H1 (cell line): ENCODE data around the gene AP3S1. TPM values are rescaled to one million over a fixed set of nuclear protein-coding genes. Genes with fewer than 3 reads are reported as not detected.

Experiments
- CTCF ChIA-PET: fragments of 300-600 bp; sonication (Branson Sonifier 250); formaldehyde crosslinking; loops from one replicate; lab custom pipeline; 2021; ENCODE audit not compliant: partially characterized antibody; lab: Charles Lee
- POLR2A ChIA-PET: fragments of 300-600 bp; sonication (Branson Sonifier 250); formaldehyde crosslinking; loops from one replicate; lab custom pipeline; 2021; ENCODE audit warnings: inconsistent platforms; ENCODE audit not compliant: partially characterized antibody; lab: Charles Lee
- DNase-seq, 2 experiments: peaks; one replicate each; pipeline versions ENCODE4 v3.0.0 to v3.0.0-alpha.2; 2010 to 2022; ENCODE audit warnings: low spot score in 2 of 2, low read depth in 1 of 2, mixed read lengths in 1 of 2
- FAIRE-seq: peaks from 2 replicates; lab custom pipeline; 2011; peaks lifted over from hg19 to GRCh38; lab: Jason Lieb, UNC
- H2AFZ ChIP-seq: 2 replicates; pipeline ENCODE4 v1.8.1; 2012; ENCODE audit warnings: low read length, inconsistent platforms
- H2AK5ac ChIP-seq: 2 replicates; pipeline ENCODE4 v1.6.1; 2013; ENCODE audit warnings: low read depth, low read length
- H2BK120ac ChIP-seq: replicated peaks from 2 replicates; pipeline ENCODE3; 2013; ENCODE audit warnings: low read depth, low read length, inconsistent platforms
- H2BK12ac ChIP-seq: 2 replicates; pipeline ENCODE4 v1.6.1; 2013; ENCODE audit warnings: low read depth, low read length
- H2BK15ac ChIP-seq: 2 replicates; pipeline ENCODE4 v1.6.1; 2013; ENCODE audit warnings: low read length
- H2BK20ac ChIP-seq: 2 replicates; pipeline ENCODE4 v1.6.1; 2013; ENCODE audit warnings: low read length
- H2BK5ac ChIP-seq: 2 replicates; pipeline ENCODE4 v1.6.1; 2013; ENCODE audit warnings: low read depth, low read length
- H3K14ac ChIP-seq: 2 replicates; pipeline ENCODE4 v1.6.1; 2013; ENCODE audit warnings: inconsistent platforms; ENCODE audit not compliant: insufficient read length
- H3K18ac ChIP-seq: 2 replicates; pipeline ENCODE4 v1.6.1; 2013; ENCODE audit warnings: low read length; ENCODE audit errors: extremely low read depth
- H3K23ac ChIP-seq: 2 replicates; pipeline ENCODE4 v1.6.1; 2013; ENCODE audit warnings: inconsistent platforms; ENCODE audit not compliant: insufficient read length
- H3K23me2 ChIP-seq: 2 replicates; pipeline ENCODE4 v1.6.1; 2013; ENCODE audit warnings: low read depth, low read length
- H3K27ac ChIP-seq: 2 replicates; pipeline ENCODE4 v1.6.1; 2011; ENCODE audit warnings: low read depth, low read length, inconsistent platforms
- H3K27me3 ChIP-seq, 4 experiments: replicated peaks in 1 of 4; 1 replicate in 1 of 4; 2 replicates in 3 of 4; pipeline versions ENCODE4 v1.6.1 to v1.8.1; 2011 to 2013; ENCODE audit warnings: low read length in 3 of 4, mild to moderate bottlenecking in 3 of 4, inconsistent platforms in 2 of 4, mixed read lengths in 2 of 4, moderate library complexity in 1 of 4; ENCODE audit not compliant: control insufficient read depth in 3 of 4, insufficient read depth in 3 of 4; ENCODE audit errors: extremely low read depth in 1 of 4
- H3K36me3 ChIP-seq, 4 experiments: 2 replicates each; pipeline versions ENCODE4 v1.6.1 to v1.8.1; 2011 to 2013; ENCODE audit warnings: mild to moderate bottlenecking in 4 of 4, low read length in 3 of 4, moderate library complexity in 2 of 4, control low read depth in 1 of 4, inconsistent platforms in 1 of 4; ENCODE audit not compliant: insufficient read depth in 4 of 4, control insufficient read depth in 2 of 4
- H3K4ac ChIP-seq: replicated peaks from 2 replicates; pipeline ENCODE3; 2013; ENCODE audit warnings: low read length, low read depth, mixed read lengths, inconsistent platforms; ENCODE audit not compliant: insufficient read length
- H3K4me1 ChIP-seq, 4 experiments: replicated peaks in 1 of 4; 1 replicate in 1 of 4; 2 replicates in 3 of 4; pipeline versions ENCODE4 v1.6.1 to v1.8.1; 2011 to 2013; ENCODE audit warnings: low read length in 3 of 4, inconsistent platforms in 2 of 4, mixed read lengths in 1 of 4; ENCODE audit not compliant: insufficient read depth in 4 of 4, control insufficient read depth in 3 of 4
- H3K4me2 ChIP-seq, 2 experiments: 2 replicates each; pipeline versions ENCODE4 v1.6.1 to v1.8.1; 2011 to 2013; ENCODE audit warnings: low read depth in 2 of 2, low read length in 2 of 2, control low read depth in 1 of 2, inconsistent platforms in 1 of 2, mild to moderate bottlenecking in 1 of 2; ENCODE audit not compliant: insufficient read depth in 1 of 2
- H3K4me3 ChIP-seq, 4 experiments: fragments of 200-600, 300-600 bp in 1 of 4; sonication (generic), shearing (Covaris generic), sonication (Bioruptor Twin) in 1 of 4; 2 replicates each; pipeline versions ENCODE4 v1.5.1 to v1.8.1; 2011 to 2016; ENCODE audit warnings: low read length in 4 of 4, low read depth in 3 of 4, control low read depth in 2 of 4, inconsistent platforms in 2 of 4, mild to moderate bottlenecking in 2 of 4, mixed read lengths in 1 of 4, moderate library complexity in 1 of 4; ENCODE audit not compliant: insufficient read depth in 2 of 4; ENCODE audit errors: extremely low read depth in 1 of 4
- H3K56ac ChIP-seq: replicated peaks from 2 replicates; pipeline ENCODE3; 2013; ENCODE audit warnings: low read depth, mild to moderate bottlenecking, mixed read lengths, low read length, inconsistent platforms; ENCODE audit not compliant: insufficient read length
- H3K79me1 ChIP-seq: 2 replicates; pipeline ENCODE4 v1.6.1; 2013; ENCODE audit warnings: low read depth, low read length, control low read depth
- H3K79me2 ChIP-seq, 2 experiments: 2 replicates each; pipeline versions ENCODE4 v1.6.1 to v1.8.1; 2012 to 2013; ENCODE audit warnings: low read length in 2 of 2, mild to moderate bottlenecking in 2 of 2, inconsistent platforms in 1 of 2; ENCODE audit not compliant: insufficient read depth in 2 of 2, control insufficient read depth in 1 of 2
- H3K9ac ChIP-seq, 4 experiments: replicated peaks in 1 of 4; 1 replicate in 1 of 4; 2 replicates in 3 of 4; pipeline versions ENCODE4 v1.6.1 to v1.8.1; 2011 to 2013; ENCODE audit warnings: low read depth in 3 of 4, low read length in 3 of 4, control low read depth in 2 of 4, mild to moderate bottlenecking in 2 of 4, moderate library complexity in 2 of 4, inconsistent platforms in 1 of 4; ENCODE audit errors: extremely low read depth in 1 of 4
- H3K9me3 ChIP-seq, 2 experiments: 2 replicates each; pipeline versions ENCODE4 v1.6.1 to v1.8.1; 2012 to 2013; ENCODE audit warnings: mild to moderate bottlenecking in 2 of 2, moderate library complexity in 2 of 2, control low read depth in 1 of 2, inconsistent platforms in 1 of 2, low read depth in 1 of 2, low read length in 1 of 2, mixed read lengths in 1 of 2; ENCODE audit not compliant: insufficient read depth in 2 of 2
- H4K20me1 ChIP-seq, 2 experiments: replicated peaks in 1 of 2; 2 replicates each; pipeline versions ENCODE3 to v1.8.1; 2011 to 2013; ENCODE audit warnings: inconsistent platforms in 2 of 2, low read length in 2 of 2, mild to moderate bottlenecking in 1 of 2; ENCODE audit not compliant: insufficient read depth in 2 of 2, control insufficient read depth in 1 of 2
- H4K5ac ChIP-seq: 2 replicates; pipeline ENCODE4 v1.6.1; 2013; ENCODE audit warnings: low read length, low read depth, mixed read lengths, inconsistent platforms; ENCODE audit not compliant: insufficient read length
- H4K8ac ChIP-seq: 2 replicates; pipeline ENCODE4 v1.8.0; 2013; ENCODE audit warnings: mild to moderate bottlenecking, moderate library complexity, low read length, inconsistent platforms; ENCODE audit not compliant: insufficient read depth; ENCODE audit errors: extremely low read depth
- H4K91ac ChIP-seq: replicated peaks from 2 replicates; pipeline ENCODE3; 2013; ENCODE audit warnings: low read length, mixed read lengths, inconsistent platforms; ENCODE audit not compliant: insufficient read length
- CEBPB ChIP-seq: IDR thresholded peaks from 2 replicates; pipeline ENCODE4 v1.6.1; 2012; ENCODE audit warnings: low read depth, low read length
- POU5F1 ChIP-seq: IDR thresholded peaks from 2 replicates; pipeline ENCODE4 v1.6.1; 2011; ENCODE audit warnings: low read depth, mild to moderate bottlenecking, low read length, moderate library complexity
- RFX5 ChIP-seq: IDR thresholded peaks from 2 replicates; pipeline ENCODE4 v1.6.1; 2011; ENCODE audit warnings: low read depth, low read length, improper control_type of control experiment, borderline replicate concordance
- WGBS, 2 experiments: shearing (Covaris generic) in 1 of 2; methylation state at CpG; one replicate each; pipeline versions ENCODE4 v1.1.6 to v1.1.7; 2013 to 2015; ENCODE audit warnings: low lambda C conversion rate in 2 of 2, mixed read lengths in 2 of 2, inconsistent platforms in 1 of 2, low coverage in 1 of 2, missing lambda C conversion rate in 1 of 2; ENCODE audit not compliant: insufficient replicate concordance in 2 of 2, insufficient coverage in 1 of 2, insufficient read length in 1 of 2; ENCODE audit errors: extremely low coverage in 1 of 2, missing lambda C conversion rate in 1 of 2; 5-methylcytosine and 5-hydroxymethylcytosine counted together
- polyA plus RNA-seq, 7 experiments: library from polyadenylated mRNA; depleted of rRNA in 3 of 7; stranded (reverse) in 5 of 7; unstranded in 2 of 7; fragments of >200 nt in 5 of 7; fragments of 200-250 nt in 2 of 7; gene quantifications; 1 replicate in 5 of 7; 2 replicates in 1 of 7; 4 replicates in 1 of 7; pipeline versions ENCODE4 v1.2.1 to v1.2.3, GENCODE V29; 2011 to 2013; ENCODE audit warnings: missing spikeins in 2 of 7, mixed read lengths in 2 of 7
- total RNA-seq: library from RNA; stranded (reverse); fragmentation: NEBNext Ultra II Directional; extraction: Animal tissue kit (Norgen Biotek cat#: 25700); gene quantifications from 2 replicates; pipeline ENCODE4 v1.2.1, GENCODE V29; 2021

AP3S1 gene
- total and polyA plus RNA-seq, 2 of the 8 experiments (the other 6 are each of a cell fraction or from before 2014, with no cell fraction given): 26.6 to 72.7 TPM

GRCh38 chr5:115798252-115798651 is 43.5 kb upstream of the AP3S1 start:
- no peaks in the 10 kb centered on the region for H3K79me2 ChIP-seq
- no peak overlapping the region for H4K91ac ChIP-seq
- ChIA-PET POLR2A (no interaction called here), CTCF (interaction anchor here (0.6 to 1.9 kb wide), 7 partner anchors 10 to 228 kb away, joined by 3 to 5 read pairs (median 3); no protein-coding TSS in a partner anchor)
- H3K18ac ChIP-seq: no peak overlapping the region
- H4K8ac ChIP-seq: no peak overlapping the region
- no peaks in the 10 kb centered on the region for H3K4me1 ChIP-seq
- no peak overlapping the region for H2BK5ac ChIP-seq
- H3K4ac ChIP-seq: no peak overlapping the region
- H2AFZ ChIP-seq: no peak overlapping the region
- H3K9ac ChIP-seq: no peak overlapping the region
- no peaks in the 10 kb centered on the region for H3K79me1 ChIP-seq
- no peak overlapping the region for H4K5ac ChIP-seq
- DNase-seq: no peak
- WGBS, 2 experiments: 79% methylated on average over 2 of the region's 2 CpGs; no CpG with 5 or more reads in 1 of the 2 experiments
- H3K23ac ChIP-seq: no peak overlapping the region
- H2BK12ac ChIP-seq: no peak overlapping the region
- no peaks in the 10 kb centered on the region; the same call in 1 of the 2 replicates for H3K23me2 ChIP-seq
- TF ChIP-seq POU5F1 (no peak), CEBPB (0 out of 2 replicates have a peak, but pooled peaks have one; percentile 13), RFX5 (no peak)
- TF ChIP-seq, all 59 proteins: peak for 1
- H3K36me3 ChIP-seq: no peaks in the 10 kb centered on the region
- no peak overlapping the region for H3K14ac ChIP-seq
- no peak overlapping the region for H2BK15ac ChIP-seq
- no peak overlapping the region for H3K27ac ChIP-seq
- no peak overlapping the region for H2BK20ac ChIP-seq
- H2AK5ac ChIP-seq: no peak overlapping the region
- no peak overlapping the region for H2BK120ac ChIP-seq
- FAIRE-seq: no peak
- H3K56ac ChIP-seq: no peak overlapping the region
- H4K20me1 ChIP-seq: no peaks in the 10 kb centered on the region
- no peaks in the 10 kb centered on the region for H3K27me3 ChIP-seq
- H3K4me2 ChIP-seq: no peak overlapping the region
- H3K9me3 ChIP-seq: no peaks in the 10 kb centered on the region
- H3K4me3 ChIP-seq: no peak overlapping the region
